HEK293T (cell line): Measurements from ENCODE around the gene YIPF7.

ENCODE experiments used
- CTCF ChIA-PET: fragments of 350-600 bp; formaldehyde crosslinking; extraction: SDS; loops from one replicate; lab custom pipeline; 2021; ENCODE audit warnings: antibody characterized with exemption, inconsistent platforms; lab: Yijun Ruan, JAX
- POLR2A ChIA-PET: fragments of 350-600 bp; formaldehyde crosslinking; extraction: SDS; loops from one replicate; lab custom pipeline; 2020; ENCODE audit warnings: antibody characterized with exemption, inconsistent platforms; lab: Yijun Ruan, JAX
- DNase-seq: peaks from one replicate; pipeline ENCODE4 v3.0.0; 2012; ENCODE audit warnings: mixed read lengths; ENCODE audit errors: extremely low spot score
- ARNT ChIP-seq: fragments of 450-650 bp; IDR thresholded peaks from 2 replicates; pipeline ENCODE4 v1.6.1; 2017; ENCODE audit warnings: mild to moderate bottlenecking
- BHLHE40 ChIP-seq: fragments of 450-650 bp; IDR thresholded peaks from 2 replicates; pipeline ENCODE4 v1.6.1; 2016; ENCODE audit warnings: mild to moderate bottlenecking, moderate library complexity, borderline replicate concordance
- CTBP1 ChIP-seq: fragments of 450-650 bp; IDR thresholded peaks from 2 replicates; pipeline ENCODE4 v1.6.1; 2016; ENCODE audit warnings: borderline replicate concordance
- ELF4 ChIP-seq: fragments of 450-650 bp; IDR thresholded peaks from 2 replicates; pipeline ENCODE4 v1.6.1; 2017; ENCODE audit warnings: antibody characterized with exemption
- FOXA1 ChIP-seq: fragments of 450-650 bp; IDR thresholded peaks from 2 replicates; pipeline ENCODE4 v1.6.1; 2016; ENCODE audit warnings: mild to moderate bottlenecking
- FOXK2 ChIP-seq: fragments of 450-650 bp; IDR thresholded peaks from 2 replicates; pipeline ENCODE4 v1.6.1; 2016; ENCODE audit warnings: mild to moderate bottlenecking
- FOXM1 ChIP-seq: fragments of 450-650 bp; IDR thresholded peaks from 2 replicates; pipeline ENCODE4 v1.6.1; 2017; ENCODE audit warnings: mild to moderate bottlenecking, borderline replicate concordance
- HDGF ChIP-seq: fragments of 450-650 bp; IDR thresholded peaks from 2 replicates; pipeline ENCODE4 v1.6.1; 2017; ENCODE audit warnings: antibody characterized with exemption, borderline replicate concordance
- L3MBTL2 ChIP-seq: fragments of 450-650 bp; conservative IDR thresholded peaks from 2 replicates; pipeline ENCODE4 v1.6.1; 2016; ENCODE audit warnings: mild to moderate bottlenecking
- LEF1 ChIP-seq: fragments of 450-650 bp; IDR thresholded peaks from 2 replicates; pipeline ENCODE4 v1.6.1; 2017; ENCODE audit warnings: mild to moderate bottlenecking, borderline replicate concordance
- NFRKB ChIP-seq: fragments of 450-650 bp; IDR thresholded peaks from 2 replicates; pipeline ENCODE4 v1.6.1; 2016; ENCODE audit warnings: mild to moderate bottlenecking, moderate library complexity
- PKNOX1 ChIP-seq: fragments of 450-650 bp; IDR thresholded peaks from 2 replicates; pipeline ENCODE4 v1.6.1; 2016
- SP1 ChIP-seq: fragments of 450-650 bp; IDR thresholded peaks from 2 replicates; pipeline ENCODE4 v1.6.1; 2017
- SUZ12 ChIP-seq: fragments of 450-650 bp; IDR thresholded peaks from 2 replicates; pipeline ENCODE4 v1.6.1; 2016; ENCODE audit warnings: mild to moderate bottlenecking
- TARDBP ChIP-seq: fragments of 450-650 bp; IDR thresholded peaks from 2 replicates; pipeline ENCODE4 v1.6.1; 2016
- ZNF384 ChIP-seq: fragments of 450-650 bp; IDR thresholded peaks from 2 replicates; pipeline ENCODE4 v1.6.1; 2016

Gene YIPF7

GRCh38 chr4:44662623-44663005 is 11.2 kb upstream of the YIPF7 start:
- TF ChIP-seq HDGF, result no peak
- TF ChIP-seq LEF1, result no peak
- no peak for TF ChIP-seq SUZ12
- no peak for TF ChIP-seq PKNOX1
- no peak for TF ChIP-seq ZNF384
- POLR2A ChIA-PET, result interaction anchor here (0.7 kb wide), 1 partner anchor 15 kb away, joined by 4 read pairs; the partner anchor contains the start of gene GUF1
- CTCF ChIA-PET, result no interaction called here
- no peak for DNase-seq

GRCh38 chr4:44661940-44662622 is 10.7 kb upstream of the YIPF7 start:
- POLR2A ChIA-PET, result interaction anchor here (0.7 kb wide), 1 partner anchor 16 kb away, joined by 4 read pairs; the partner anchor contains the start of gene GUF1
- TF ChIP-seq ARNT, result no peak
- no peak for TF ChIP-seq PKNOX1
- TF ChIP-seq NFRKB, result no peak
- TF ChIP-seq SP1, result no peak
- TF ChIP-seq ELF4, result no peak
- no peak for TF ChIP-seq ZNF384
- no peak for TF ChIP-seq BHLHE40
- no peak for TF ChIP-seq TARDBP
- no peak for TF ChIP-seq FOXK2
- TF ChIP-seq FOXA1, result no peak
- no peak for TF ChIP-seq FOXM1
- no peak for TF ChIP-seq LEF1
- no peak for TF ChIP-seq SUZ12
- TF ChIP-seq CTBP1, result no peak
- TF ChIP-seq HDGF, result no peak
- CTCF ChIA-PET, result no interaction called here
- no peak for DNase-seq

- ChIA-PET POLR2A (no interaction called here), CTCF (no interaction called here)
- TF ChIP-seq FOXA1 (no peak), SUZ12 (no peak), PKNOX1 (no peak), FOXM1 (no peak), CTBP1 (no peak), HDGF (no peak), SP1 (no peak), LEF1 (no peak), NFRKB (no peak), ZNF384 (no peak), TARDBP (no peak), L3MBTL2 (no peak), BHLHE40 (no peak), FOXK2 (no peak)
- DNase-seq, result no peak
Observed at GRCh38 chr4:44660396-44660795, 9.0 kb upstream of the YIPF7 start.

GRCh38 chr4:44652002-44652401 is 577 bp upstream of the YIPF7 start:
- ChIA-PET CTCF (no interaction called here), POLR2A (no interaction called here)
- TF ChIP-seq HDGF, result no peak
- no peak for TF ChIP-seq LEF1
- no peak for TF ChIP-seq NFRKB
- no peak for TF ChIP-seq PKNOX1
- TF ChIP-seq FOXK2, result no peak
- no peak for TF ChIP-seq CTBP1
- no peak for TF ChIP-seq L3MBTL2
- no peak for TF ChIP-seq SP1
- DNase-seq, result no peak

GRCh38 chr4:44646151-44646550 is 5.3 kb downstream of the YIPF7 start:
- TF ChIP-seq LEF1, result no peak
- TF ChIP-seq ZNF384, result no peak
- no peak for TF ChIP-seq FOXM1
- TF ChIP-seq ELF4, result no peak
- TF ChIP-seq FOXA1, result no peak
- TF ChIP-seq HDGF, result no peak
- TF ChIP-seq SUZ12, result no peak
- TF ChIP-seq CTBP1, result no peak
- no peak for TF ChIP-seq BHLHE40
- TF ChIP-seq FOXK2, result no peak
- TF ChIP-seq PKNOX1, result no peak
- TF ChIP-seq ARNT, result no peak
- CTCF ChIA-PET, result interaction anchor here (1.3 kb wide), 1 partner anchor 16 kb away, joined by 3 read pairs; no protein-coding TSS in a partner anchor
- DNase-seq, result no peak
- POLR2A ChIA-PET, result no interaction called here
